Stimulated activated CD8-positive, alpha-beta memory T cell treated with anti-CD3 and anti-CD28 coated beads, Interleukin-12 subunit alpha, Interleukin-12 subunit beta, amount 100 ng/mL, for 4 hours (primary cell): ENCODE results near the gene NRXN2.
"Not testable (repeated sequence)": the region's sequence is repeated elsewhere in the genome, so short reads cannot be mapped to it uniquely, and the experiment has no call there.

Experiments used
- DNase-seq: peaks from one replicate; pipeline ENCODE4 v3.0.0-alpha.2; 2020; ENCODE audit warnings: low read depth

NRXN2 gene

GRCh38 chr11:64605244-64605560 lies 117.8 kb downstream of the NRXN2 start:
- no peak for DNase-seq

- no peak for DNase-seq
These were observed 118.3 kb downstream of the NRXN2 start for GRCh38 chr11:64604458-64605243.

- no peak for DNase-seq
These were observed 119.4 kb downstream of the NRXN2 start for GRCh38 chr11:64603411-64604110.

- no peak for DNase-seq
These were observed 120.4 kb downstream of the NRXN2 start for GRCh38 chr11:64602466-64603070.

- DNase-seq = no peak
These were observed 121.2 kb downstream of the NRXN2 start for GRCh38 chr11:64601605-64602465.

- DNase-seq = no peak
These were observed 122.6 kb downstream of the NRXN2 start for GRCh38 chr11:64600281-64600992.

GRCh38 chr11:64599698-64600211 lies 123.2 kb downstream of the NRXN2 start:
- DNase-seq = no peak

GRCh38 chr11:64598797-64599697 lies 124.0 kb downstream of the NRXN2 start:
- DNase-seq = no peak

- DNase-seq = no peak
These were observed 124.7 kb downstream of the NRXN2 start for GRCh38 chr11:64598106-64598796.

- no peak for DNase-seq
These were observed 125.3 kb downstream of the NRXN2 start for GRCh38 chr11:64597671-64598101.

GRCh38 chr11:64595922-64596321 lies 127.1 kb downstream of the NRXN2 start:
- DNase-seq = not testable (repeated sequence)

- DNase-seq = no peak
These were observed 128.6 kb downstream of the NRXN2 start for GRCh38 chr11:64594159-64594939.

- no peak for DNase-seq
These were observed 129.6 kb downstream of the NRXN2 start for GRCh38 chr11:64593156-64594105.

GRCh38 chr11:64592656-64593055 lies 130.3 kb downstream of the NRXN2 start:
- DNase-seq = no peak

GRCh38 chr11:64592234-64592615 lies 130.8 kb downstream of the NRXN2 start:
- no peak for DNase-seq

GRCh38 chr11:64591257-64592233 lies 131.5 kb downstream of the NRXN2 start:
- no peak for DNase-seq
